ENCODE results near the gene MARCHF3.

The MARCHF3 gene

DNA sequence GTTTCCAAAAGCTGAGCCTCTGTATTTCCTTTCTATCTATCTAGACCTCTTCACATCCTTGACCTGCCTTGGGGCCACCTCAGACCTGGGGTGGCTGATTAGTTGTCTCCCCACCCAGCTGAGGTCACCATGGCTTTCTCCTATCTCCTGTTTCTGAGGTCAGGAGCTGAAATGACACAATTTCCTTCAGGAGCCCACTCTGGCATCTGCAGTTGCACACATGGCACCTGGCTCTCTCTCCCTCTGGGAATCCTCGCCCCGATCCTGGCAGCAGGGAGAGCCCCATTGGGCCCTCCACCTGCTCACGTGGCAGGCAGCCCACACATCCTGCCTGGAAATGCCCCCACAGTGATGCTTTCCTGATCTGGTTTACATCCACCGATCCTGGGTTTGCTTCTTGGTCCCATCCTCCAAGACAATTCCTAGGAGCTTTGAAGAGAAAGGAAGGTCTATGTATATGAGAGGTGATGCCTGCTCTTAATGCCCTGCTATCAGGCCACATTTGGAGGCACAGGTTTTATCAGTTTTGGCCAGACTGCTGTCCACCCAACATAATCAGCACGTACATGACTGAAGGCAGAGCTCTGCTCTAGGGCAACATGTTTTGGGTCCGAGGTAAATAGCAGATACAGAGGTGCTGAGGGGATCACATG, 53.7 kb downstream of the MARCHF3 start:
- H3K4me1 ChIP-seq, result no peaks in the 10 kb centered on the region
- no peak overlapping the region for H3K4me2 ChIP-seq (ENCODE audit: low read length)
- H3K79me2 ChIP-seq, result no peaks in the 10 kb centered on the region
- H3K9ac ChIP-seq, result no peak overlapping the region
- H3K27ac ChIP-seq, result no peak overlapping the region
- TF ChIP-seq, protein P1, sequence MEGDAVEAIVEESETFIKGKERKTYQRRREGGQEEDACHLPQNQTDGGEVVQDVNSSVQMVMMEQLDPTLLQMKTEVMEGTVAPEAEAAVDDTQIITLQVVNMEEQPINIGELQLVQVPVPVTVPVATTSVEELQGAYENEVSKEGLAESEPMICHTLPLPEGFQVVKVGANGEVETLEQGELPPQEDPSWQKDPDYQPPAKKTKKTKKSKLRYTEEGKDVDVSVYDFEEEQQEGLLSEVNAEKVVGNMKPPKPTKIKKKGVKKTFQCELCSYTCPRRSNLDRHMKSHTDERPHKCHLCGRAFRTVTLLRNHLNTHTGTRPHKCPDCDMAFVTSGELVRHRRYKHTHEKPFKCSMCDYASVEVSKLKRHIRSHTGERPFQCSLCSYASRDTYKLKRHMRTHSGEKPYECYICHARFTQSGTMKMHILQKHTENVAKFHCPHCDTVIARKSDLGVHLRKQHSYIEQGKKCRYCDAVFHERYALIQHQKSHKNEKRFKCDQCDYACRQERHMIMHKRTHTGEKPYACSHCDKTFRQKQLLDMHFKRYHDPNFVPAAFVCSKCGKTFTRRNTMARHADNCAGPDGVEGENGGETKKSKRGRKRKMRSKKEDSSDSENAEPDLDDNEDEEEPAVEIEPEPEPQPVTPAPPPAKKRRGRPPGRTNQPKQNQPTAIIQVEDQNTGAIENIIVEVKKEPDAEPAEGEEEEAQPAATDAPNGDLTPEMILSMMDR (IDR thresholded peaks at IDR 0.05), result no peak
- no peaks in the 10 kb centered on the region for H3K36me3 ChIP-seq (ENCODE audit: control insufficient read depth, insufficient read depth, low read length)
- no peaks in the 10 kb centered on the region for H3K9me3 ChIP-seq (ENCODE audit: control insufficient read depth, low read length)
- H2AFZ ChIP-seq, result no peak overlapping the region
- no peaks in the 10 kb centered on the region for H3K27me3 ChIP-seq (ENCODE audit: control insufficient read depth, insufficient read depth, low read length)
- H3K4me3 ChIP-seq (ENCODE audit: low read depth, low read length), result no peak overlapping the region

DNA sequence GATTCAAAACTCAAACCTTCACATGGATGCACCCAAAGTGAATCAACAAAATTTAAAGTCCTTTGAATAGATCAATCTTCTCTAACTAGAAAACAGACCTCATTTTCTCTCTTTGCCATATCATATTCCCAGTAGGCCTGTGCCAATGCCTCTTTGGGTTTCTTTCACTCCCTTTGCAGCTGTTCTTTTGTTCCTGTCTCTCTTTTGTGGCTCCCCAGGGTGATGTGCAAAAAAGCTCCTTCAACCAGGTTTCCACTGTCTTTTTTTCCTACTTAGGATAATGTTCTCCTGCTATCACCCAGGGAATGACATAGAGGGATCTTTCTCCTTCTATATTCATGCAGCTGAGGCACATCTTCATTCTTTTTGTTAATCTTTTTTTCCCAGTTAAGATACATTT, 54.6 kb downstream of the MARCHF3 start:
- Histone ChIP-seq H2AFZ (no peak overlapping the region), H3K36me3 (ENCODE audit: control insufficient read depth, insufficient read depth, low read length) (no peaks in the 10 kb centered on the region), H3K27me3 (ENCODE audit: control insufficient read depth, insufficient read depth, low read length) (no peaks in the 10 kb centered on the region), H3K9ac (no peak overlapping the region), H3K4me3 (ENCODE audit: low read depth, low read length) (no peak overlapping the region), H3K4me1 (no peaks in the 10 kb centered on the region), H3K4me2 (ENCODE audit: low read length) (no peak overlapping the region), H3K9me3 (ENCODE audit: control insufficient read depth, low read length) (no peaks in the 10 kb centered on the region), H3K27ac (no peak overlapping the region), H3K79me2 (no peaks in the 10 kb centered on the region)
- TF ChIP-seq, protein P1 (IDR thresholded peaks at IDR 0.05), result no peak

DNA sequence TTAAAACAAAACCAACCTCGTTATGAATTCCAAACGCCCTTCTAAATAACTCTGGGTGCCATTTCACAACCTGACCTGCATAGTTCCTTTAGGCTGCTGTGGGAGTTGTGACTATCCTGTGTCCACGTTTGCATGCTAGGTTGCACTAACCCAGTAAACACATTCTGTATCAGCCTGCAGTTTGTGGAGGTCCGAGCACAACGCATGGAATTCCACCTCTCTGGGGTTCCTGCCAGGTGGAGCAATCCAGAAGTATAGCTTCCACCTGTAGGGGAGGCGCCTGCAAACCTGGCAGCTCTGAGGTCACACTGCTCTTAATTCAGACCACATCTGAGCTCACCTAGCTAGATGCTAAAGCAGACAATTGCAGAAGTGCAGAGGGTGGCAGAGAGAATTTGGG, 57.2 kb downstream of the MARCHF3 start:
- H3K27ac ChIP-seq, result no peak overlapping the region
- no peak overlapping the region for H3K9ac ChIP-seq
- TF ChIP-seq, protein P1 (IDR thresholded peaks at IDR 0.05), result no peak
- no peaks in the 10 kb centered on the region for H3K36me3 ChIP-seq (ENCODE audit: control insufficient read depth, insufficient read depth, low read length)
- H3K9me3 ChIP-seq (ENCODE audit: control insufficient read depth, low read length), result no peaks in the 10 kb centered on the region
- H3K27me3 ChIP-seq (ENCODE audit: control insufficient read depth, insufficient read depth, low read length), result no peaks in the 10 kb centered on the region
- no peak overlapping the region for H3K4me2 ChIP-seq (ENCODE audit: low read length)
- H2AFZ ChIP-seq, result no peak overlapping the region
- no peaks in the 10 kb centered on the region for H3K79me2 ChIP-seq
- no peaks in the 10 kb centered on the region for H3K4me1 ChIP-seq
- no peak overlapping the region for H3K4me3 ChIP-seq (ENCODE audit: low read depth, low read length)

DNA sequence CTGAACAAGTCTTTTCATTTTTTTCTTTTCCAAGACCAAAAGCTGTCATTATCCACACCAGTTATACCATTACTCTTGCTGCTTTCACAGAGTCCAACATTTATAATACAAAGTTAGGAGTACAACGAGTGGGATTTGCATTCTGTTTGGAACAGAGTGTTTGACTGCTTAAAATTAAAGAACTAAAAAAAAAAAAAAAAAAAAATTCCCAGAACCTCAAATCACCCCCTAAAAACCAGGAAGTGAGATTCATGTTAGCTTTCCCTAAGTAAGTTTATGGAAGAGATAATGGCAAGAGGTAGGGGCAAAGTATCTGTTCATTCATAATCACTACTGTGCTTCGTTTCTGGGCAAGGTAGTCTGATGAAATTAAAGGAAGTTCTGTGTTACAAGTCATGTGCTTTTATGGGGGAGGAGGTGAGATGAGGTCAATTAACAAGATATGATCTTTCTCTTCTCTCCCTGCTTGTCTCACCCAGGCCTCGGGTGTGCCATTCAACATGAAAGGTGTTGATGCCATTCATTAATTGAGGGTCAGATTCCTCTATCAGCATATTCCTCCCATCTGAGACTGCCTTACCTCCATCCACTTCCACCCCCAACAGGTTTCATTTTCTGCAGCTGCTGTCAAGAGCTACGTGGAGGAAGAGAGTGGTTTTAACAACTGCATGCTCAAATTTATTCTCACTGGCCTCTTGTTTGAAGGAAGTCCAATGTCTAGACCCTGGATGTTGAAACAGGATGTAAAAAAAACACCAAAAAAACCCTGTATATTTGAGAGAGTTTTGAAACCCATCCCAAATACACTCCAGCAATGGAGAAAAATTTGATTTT, 58.1 kb downstream of the MARCHF3 start:
- H3K79me2 ChIP-seq, result no peaks in the 10 kb centered on the region
- no peak overlapping the region for H3K27ac ChIP-seq
- no peak overlapping the region for H3K9ac ChIP-seq
- no peaks in the 10 kb centered on the region for H3K27me3 ChIP-seq (ENCODE audit: control insufficient read depth, insufficient read depth, low read length)
- TF ChIP-seq, protein P1 (IDR thresholded peaks at IDR 0.05), result no peak
- H3K4me1 ChIP-seq, result no peaks in the 10 kb centered on the region
- peak overlapping the region; percentile 44 for H2AFZ ChIP-seq
- peak overlapping the region; percentile 29 for H3K4me2 ChIP-seq (ENCODE audit: low read length)
- H3K4me3 ChIP-seq (ENCODE audit: low read depth, low read length), result no peak overlapping the region
- H3K9me3 ChIP-seq (ENCODE audit: control insufficient read depth, low read length), result no peaks in the 10 kb centered on the region
- no peaks in the 10 kb centered on the region for H3K36me3 ChIP-seq (ENCODE audit: control insufficient read depth, insufficient read depth, low read length)
